Upper lobe of left lung (tissue), 6 donors: Measurements from ENCODE around the gene MAST4. TPM values are rescaled to one million over a fixed set of nuclear protein-coding genes. Genes with fewer than 3 reads are reported as not detected.

Source experiments
- ATAC-seq, 2 donors: fragments of 200-7000 bp; cut with Tn5 transposase; one replicate each; pipeline ENCODE4 v1.9.1; 2022; ENCODE audit warnings: mild to moderate bottlenecking in 2 of 2, moderate library complexity in 2 of 2; ENCODE audit not compliant: low FRiP score in 2 of 2
- DNase-seq, 2 donors: peaks; one replicate each; pipeline ENCODE4 v3.0.0-alpha.2; 2019 to 2020
- H3K27ac ChIP-seq, 4 donors: fragments of 200-600 bp; sonication (generic); one replicate each; pipeline ENCODE4 v1.5.1; 2016 to 2019
- H3K27me3 ChIP-seq, 4 donors: fragments of 200-600 bp; sonication (generic); one replicate each; pipeline ENCODE4 v1.5.1; 2017 to 2019
- H3K36me3 ChIP-seq, 4 donors: fragments of 200-600 bp; sonication (generic); one replicate each; pipeline ENCODE4 v1.5.1; 2016 to 2019
- H3K4me1 ChIP-seq, 4 donors: fragments of 200-600 bp; sonication (generic); one replicate each; pipeline ENCODE4 v1.5.1; 2018 to 2019
- H3K4me3 ChIP-seq, 4 donors: fragments of 200-600 bp; sonication (generic); one replicate each; pipeline ENCODE4 v1.5.1; 2017 to 2019; ENCODE audit warnings: mild to moderate bottlenecking in 2 of 4, moderate library complexity in 1 of 4
- H3K9me3 ChIP-seq, 4 donors: fragments of 200-600 bp; sonication (generic); one replicate each; pipeline ENCODE4 v1.5.1; 2018 to 2019
- CTCF ChIP-seq, 6 experiments: fragments of 450-650 bp in 4 of 6; fragments of 200-600 bp in 2 of 6; sonication (generic) in 2 of 6; IDR thresholded peaks; one replicate each; pipeline ENCODE4 v1.5.1; 2016 to 2019; ENCODE audit warnings: antibody characterized with exemption in 6 of 6
- EP300 ChIP-seq, 4 donors: sonication (generic); formaldehyde crosslinking; IDR thresholded peaks; one replicate each; pipeline ENCODE4 v1.5.1; 2017; ENCODE audit warnings: antibody characterized with exemption in 4 of 4, control low read depth in 2 of 4
- POLR2A ChIP-seq, 4 donors: fragments of 450-650 bp; IDR thresholded peaks; one replicate each; pipeline ENCODE4 v1.5.1; 2016 to 2017; ENCODE audit warnings: antibody characterized with exemption in 4 of 4, mild to moderate bottlenecking in 2 of 4
- POLR2AphosphoS5 ChIP-seq, 2 donors: sonication (generic); formaldehyde crosslinking; IDR thresholded peaks; one replicate each; pipeline ENCODE4 v1.5.1; 2017; ENCODE audit warnings: antibody characterized with exemption in 2 of 2
- WGBS, 2 donors: methylation state at CpG; one replicate each; pipeline ENCODE4 v1.1.5; 2017 to 2018; 5-methylcytosine and 5-hydroxymethylcytosine counted together
- total RNA-seq, 6 donors: library from RNA; depleted of rRNA in 4 of 6; stranded (reverse); fragments of >200 nt in 4 of 6; gene quantifications; one replicate each; pipeline versions ENCODE4 v1.1.0 to v1.2.1, GENCODE V29; 2016 to 2021
- donor health status: DM: no; HTN: no; CAD: no; lungs with moderate emphysema.
- donor health status: DM: no; HTN: yes; CAD: no; lungs with severe emphysema.

MAST4 gene
- total RNA-seq, 6 donors from 2014 or later: 44.8 to 229 (median 66.4) TPM

- DNase-seq: no peak
- Histone ChIP-seq H3K9me3 (no peaks in the 10 kb centered on the region), H3K36me3 (no peaks in the 10 kb centered on the region), H3K27ac (no peak overlapping the region), H3K4me1 (peaks cover 28 to 56% (median 44%) of the 10 kb centered on the region in 4 donors), H3K4me3 (no peak overlapping the region), H3K27me3 (no peaks in the 10 kb centered on the region)
- WGBS, 2 donors: 45 to 63% methylated on average over 2 of the region's 2 CpGs
- TF ChIP-seq POLR2AphosphoS5 (IDR thresholded peaks at IDR 0.05) (no peak), POLR2A (IDR thresholded peaks at IDR 0.05) (no peak), CTCF (IDR thresholded peaks at IDR 0.05) (no peak), EP300 (IDR thresholded peaks at IDR 0.05) (no peak)
- peak in 1 of 2 donors; percentile 53 for ATAC-seq
Observed at GRCh38 chr5:67032921-67033664, 436.9 kb downstream of the MAST4 start.

DNA sequence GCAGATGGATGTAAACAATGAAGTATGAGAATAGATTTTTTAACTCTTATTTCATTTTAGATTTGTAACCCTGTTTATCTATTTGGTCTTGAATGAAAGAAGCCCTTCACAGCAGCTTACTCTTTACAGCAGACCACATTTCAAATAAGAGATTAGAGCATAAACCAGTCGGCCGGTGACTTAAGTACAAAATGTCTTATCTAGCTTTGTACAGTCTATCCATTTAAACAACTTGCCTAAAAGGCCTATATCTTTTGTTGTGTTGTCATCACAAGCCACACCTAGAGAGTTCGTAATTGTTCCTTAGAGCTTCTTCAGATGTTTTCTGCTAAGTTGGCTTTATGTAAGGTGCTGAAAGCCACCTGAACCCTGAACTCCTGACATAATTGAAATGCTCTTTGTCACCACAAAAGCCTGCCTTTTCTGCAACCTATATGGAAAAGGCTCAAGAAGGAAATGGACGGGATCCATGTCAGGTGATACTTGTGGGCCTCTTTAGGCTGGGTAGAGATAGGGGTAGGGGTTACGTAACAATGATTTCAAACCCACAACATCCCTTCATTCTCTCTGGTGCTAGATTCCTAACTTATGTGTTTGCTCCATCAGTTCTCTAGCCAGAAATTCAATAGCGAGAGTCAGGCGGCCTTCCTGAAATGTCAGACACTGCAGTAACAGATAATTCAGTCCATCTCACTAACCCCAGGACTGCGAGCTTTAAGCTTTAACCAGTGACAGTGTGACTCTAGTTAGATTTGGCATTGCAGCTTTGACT, 437.9 kb downstream of the MAST4 start:
- no peak for TF ChIP-seq CTCF (IDR thresholded peaks at IDR 0.05)
- TF ChIP-seq POLR2A (IDR thresholded peaks at IDR 0.05): no peak
- TF ChIP-seq EP300 (IDR thresholded peaks at IDR 0.05): no peak
- no peak for TF ChIP-seq POLR2AphosphoS5 (IDR thresholded peaks at IDR 0.05)
- no peaks in the 10 kb centered on the region for H3K36me3 ChIP-seq
- DNase-seq: no peak
- H3K4me3 ChIP-seq: no peak overlapping the region
- H3K27ac ChIP-seq: peak overlapping the region in 2 of 4 donors; percentile 9 to 14
- 50 to 54% methylated on average over 8 of the region's 8 CpGs for WGBS, 2 donors
- H3K4me1 ChIP-seq: peaks cover 28 to 61% (median 44%) of the 10 kb centered on the region in 4 donors
- no peaks in the 10 kb centered on the region for H3K27me3 ChIP-seq
- H3K9me3 ChIP-seq: no peaks in the 10 kb centered on the region
- ATAC-seq: no peak

DNA sequence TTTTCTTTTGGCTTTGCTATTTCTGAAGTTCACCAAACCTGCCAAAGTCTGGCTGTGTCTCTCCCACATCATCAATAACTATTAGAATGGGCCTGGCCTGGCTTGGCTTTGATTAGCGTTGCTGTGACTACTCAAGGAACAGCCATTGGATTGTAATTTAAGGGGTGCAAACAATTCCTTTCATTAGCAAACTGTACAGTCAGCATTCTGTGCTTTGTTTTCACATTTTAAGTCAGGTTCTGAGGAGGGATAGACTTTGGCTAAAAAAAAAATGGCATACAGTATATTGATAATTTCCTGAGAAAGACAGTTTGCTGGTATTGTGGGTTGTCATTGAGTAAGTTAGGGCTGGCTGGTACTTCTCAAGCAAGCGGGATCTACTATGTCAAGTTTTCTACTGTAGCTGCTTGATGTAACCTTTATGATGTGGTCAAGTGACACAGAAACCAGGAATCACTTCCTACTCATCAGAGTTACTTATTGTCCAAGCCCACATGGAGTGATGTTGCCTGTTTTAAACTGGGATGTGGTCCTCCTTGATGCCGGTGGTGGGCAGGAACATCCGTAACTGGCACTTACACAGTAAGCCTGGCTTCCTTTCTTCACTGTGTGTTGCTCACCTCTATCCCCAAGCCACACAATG, 439.0 kb downstream of the MAST4 start:
- H3K4me3 ChIP-seq: no peak overlapping the region
- H3K9me3 ChIP-seq: no peaks in the 10 kb centered on the region
- no peaks in the 10 kb centered on the region for H3K27me3 ChIP-seq
- WGBS, 2 donors: 78 to 88% methylated on average over 4 of the region's 4 CpGs
- H3K36me3 ChIP-seq: no peaks in the 10 kb centered on the region
- DNase-seq (no peak), ATAC-seq (no peak)
- H3K27ac ChIP-seq: no peak overlapping the region
- no peak for TF ChIP-seq EP300 (IDR thresholded peaks at IDR 0.05)
- TF ChIP-seq POLR2A (IDR thresholded peaks at IDR 0.05): no peak
- no peak for TF ChIP-seq POLR2AphosphoS5 (IDR thresholded peaks at IDR 0.05)
- TF ChIP-seq CTCF (IDR thresholded peaks at IDR 0.05): no peak
- H3K4me1 ChIP-seq: peaks cover 20 to 60% (median 47%) of the 10 kb centered on the region in 4 donors

- DNase-seq (no peak), ATAC-seq (no peak)
- WGBS, 2 donors: 80 to 91% methylated on average over 1 of the region's 1 CpG
- H3K27ac ChIP-seq: peak overlapping the region in 2 of 4 donors; percentile 23 to 31
- H3K4me1 ChIP-seq: peaks cover 20 to 41% (median 37%) of the 10 kb centered on the region in 4 donors
- no peaks in the 10 kb centered on the region for H3K27me3 ChIP-seq
- TF ChIP-seq POLR2A (IDR thresholded peaks at IDR 0.05) (no peak), POLR2AphosphoS5 (IDR thresholded peaks at IDR 0.05) (no peak), CTCF (IDR thresholded peaks at IDR 0.05) (no peak), EP300 (IDR thresholded peaks at IDR 0.05) (no peak)
- H3K4me3 ChIP-seq: no peak overlapping the region
- H3K36me3 ChIP-seq: no peaks in the 10 kb centered on the region
- no peaks in the 10 kb centered on the region for H3K9me3 ChIP-seq
Observed at GRCh38 chr5:67037171-67037570, 441.0 kb downstream of the MAST4 start.
